Upper lobe of right lung (tissue), 1 donor: ENCODE data around the gene ADTRP. TPM values are rescaled to one million over a fixed set of nuclear protein-coding genes. Genes with fewer than 3 reads are reported as not detected.
A peak's percentile ranks its signal among the peaks of the same experiment; 100 is the strongest.

Experiments
- ATAC-seq: fragments of 200-7000 bp; cut with Tn5 transposase; one replicate; pipeline ENCODE4 v1.9.1; 2020; ENCODE audit warnings: mild to moderate bottlenecking, moderate library complexity
- DNase-seq: peaks from one replicate; pipeline ENCODE4 v3.0.0-alpha.2; 2020
- H3K27ac ChIP-seq: fragments of 200-600 bp; one replicate; pipeline ENCODE4 v1.8.0; 2022
- H3K27me3 ChIP-seq: fragments of 200-600 bp; one replicate; pipeline ENCODE4 v1.8.0; 2022; ENCODE audit warnings: mild to moderate bottlenecking
- H3K36me3 ChIP-seq: fragments of 200-600 bp; one replicate; pipeline ENCODE4 v1.8.0; 2022
- H3K4me1 ChIP-seq: fragments of 200-600 bp; one replicate; pipeline ENCODE4 v1.8.0; 2022
- H3K4me3 ChIP-seq: fragments of 200-600 bp; one replicate; pipeline ENCODE4 v1.8.0; 2022; ENCODE audit warnings: mild to moderate bottlenecking
- H3K9me3 ChIP-seq: fragments of 200-600 bp; one replicate; pipeline ENCODE4 v1.8.0; 2022
- intact Hi-C: fragments of 100-400 bp; cut with DNase I; formaldehyde crosslinking; loops from one replicate; pipeline ENCODE4 v1.11.0; 2022
- total RNA-seq: library from RNA; stranded (reverse); fragmentation: NEBNext Ultra II Directional; extraction: Animal tissue kit (Norgen Biotek cat#: 25700); gene quantifications from one replicate; pipeline ENCODE4 v1.2.1, GENCODE V29; 2021
- TF ChIP-seq, protein P1 (sequence below): fragments of 200-600 bp; IDR thresholded peaks from one replicate; pipeline ENCODE4 v1.8.0; 2022; ENCODE audit warnings: antibody characterized with exemption
- donor health status: DM: no; HTN: yes; CAD: no; lungs with severe emphysema.

Gene ADTRP
- total RNA-seq, 1 donor from 2014 or later: 21.0 TPM

DNA sequence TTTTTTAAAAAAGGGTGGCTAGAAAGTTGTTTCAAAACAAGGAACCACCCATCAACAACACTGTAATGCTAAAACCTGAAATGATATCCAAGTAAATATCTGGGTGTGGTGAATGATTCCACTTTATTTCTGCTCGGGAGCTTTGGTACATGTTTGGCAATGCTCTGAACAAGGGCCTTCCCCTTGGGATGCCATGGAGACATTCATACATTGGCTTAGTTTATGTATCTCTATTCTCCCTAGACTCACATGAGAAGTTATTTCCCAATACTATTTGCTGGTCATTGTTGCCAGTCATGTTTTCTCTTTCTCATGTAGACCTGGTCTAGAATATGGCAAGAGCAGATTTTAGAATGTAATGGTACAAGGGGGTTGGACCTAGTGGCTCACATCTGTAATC, 22.9 kb downstream of the ADTRP start:
- peak; percentile 42 for ATAC-seq

DNA sequence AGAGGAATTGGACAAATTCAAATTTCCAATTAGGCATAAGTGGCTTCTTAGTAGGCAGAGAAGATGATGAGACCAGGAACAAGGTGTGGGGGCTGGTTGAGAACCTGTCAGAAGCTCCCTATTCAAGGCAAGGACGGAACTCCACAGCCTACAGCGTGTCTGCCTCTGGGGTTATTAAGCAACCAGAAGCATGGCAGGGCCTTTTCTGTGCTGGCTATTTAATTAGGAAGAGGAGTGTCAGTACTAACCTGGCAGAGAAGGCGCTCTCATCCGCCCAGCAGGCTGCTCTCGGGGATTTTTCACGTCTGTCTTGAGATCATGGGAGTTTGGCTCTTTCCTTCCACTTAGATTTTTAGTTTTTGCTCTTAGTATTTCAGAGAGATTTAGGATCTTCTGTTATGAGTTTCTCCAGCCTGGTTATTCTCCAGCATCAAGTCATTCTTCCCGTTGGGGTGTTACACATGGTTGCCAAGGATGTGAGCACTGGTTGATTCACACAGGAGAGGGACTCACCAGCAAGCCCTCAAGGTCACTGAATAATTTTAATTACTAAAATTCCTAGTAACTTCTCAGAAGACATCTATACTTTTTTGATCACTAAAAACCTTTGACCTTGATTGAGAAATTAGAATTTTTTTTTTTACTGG, 23.9 kb downstream of the ADTRP start:
- H3K4me1 ChIP-seq: no peaks in the 10 kb centered on the region
- H3K36me3 ChIP-seq: no peaks in the 10 kb centered on the region
- DNase-seq (no peak), ATAC-seq (no peak)
- H3K9me3 ChIP-seq: no peaks in the 10 kb centered on the region
- H3K27me3 ChIP-seq: no peaks in the 10 kb centered on the region
- TF ChIP-seq, protein P1, sequence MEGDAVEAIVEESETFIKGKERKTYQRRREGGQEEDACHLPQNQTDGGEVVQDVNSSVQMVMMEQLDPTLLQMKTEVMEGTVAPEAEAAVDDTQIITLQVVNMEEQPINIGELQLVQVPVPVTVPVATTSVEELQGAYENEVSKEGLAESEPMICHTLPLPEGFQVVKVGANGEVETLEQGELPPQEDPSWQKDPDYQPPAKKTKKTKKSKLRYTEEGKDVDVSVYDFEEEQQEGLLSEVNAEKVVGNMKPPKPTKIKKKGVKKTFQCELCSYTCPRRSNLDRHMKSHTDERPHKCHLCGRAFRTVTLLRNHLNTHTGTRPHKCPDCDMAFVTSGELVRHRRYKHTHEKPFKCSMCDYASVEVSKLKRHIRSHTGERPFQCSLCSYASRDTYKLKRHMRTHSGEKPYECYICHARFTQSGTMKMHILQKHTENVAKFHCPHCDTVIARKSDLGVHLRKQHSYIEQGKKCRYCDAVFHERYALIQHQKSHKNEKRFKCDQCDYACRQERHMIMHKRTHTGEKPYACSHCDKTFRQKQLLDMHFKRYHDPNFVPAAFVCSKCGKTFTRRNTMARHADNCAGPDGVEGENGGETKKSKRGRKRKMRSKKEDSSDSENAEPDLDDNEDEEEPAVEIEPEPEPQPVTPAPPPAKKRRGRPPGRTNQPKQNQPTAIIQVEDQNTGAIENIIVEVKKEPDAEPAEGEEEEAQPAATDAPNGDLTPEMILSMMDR: no peak
- H3K27ac ChIP-seq: no peak overlapping the region
- intact Hi-C loops: no loop called here
- no peak overlapping the region for H3K4me3 ChIP-seq

More for the DNA sequence above, 22.9 kb downstream of the ADTRP start:
- TF ChIP-seq, protein P1: no peak
- no peak for DNase-seq
- intact Hi-C loops: no loop called here
- H3K4me3 ChIP-seq: no peak overlapping the region
- no peak overlapping the region for H3K27ac ChIP-seq
- H3K36me3 ChIP-seq: no peaks in the 10 kb centered on the region
- no peaks in the 10 kb centered on the region for H3K27me3 ChIP-seq
- H3K4me1 ChIP-seq: no peaks in the 10 kb centered on the region
- no peaks in the 10 kb centered on the region for H3K9me3 ChIP-seq

DNA sequence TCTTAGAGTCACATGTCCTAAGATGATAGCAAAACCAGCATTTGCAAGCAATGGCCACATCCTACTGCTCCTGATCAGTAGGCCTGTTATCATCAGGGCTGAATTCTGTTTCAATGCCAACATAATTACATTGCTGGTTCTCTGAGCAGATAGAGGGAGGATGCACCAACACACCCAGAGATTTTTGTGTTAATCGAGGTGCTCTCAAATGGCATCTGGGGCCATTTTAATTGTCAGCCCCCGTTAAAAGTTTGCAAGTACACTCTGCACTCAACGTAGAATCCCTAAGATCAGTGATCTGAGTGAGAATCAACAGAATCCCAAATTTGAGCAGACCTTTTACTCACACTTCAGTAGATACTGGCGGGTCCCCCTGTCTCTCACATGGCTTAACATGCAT, 24.8 kb downstream of the ADTRP start:
- Histone ChIP-seq H3K4me1 (no peaks in the 10 kb centered on the region), H3K36me3 (no peaks in the 10 kb centered on the region), H3K4me3 (no peak overlapping the region), H3K9me3 (no peaks in the 10 kb centered on the region), H3K27me3 (no peaks in the 10 kb centered on the region), H3K27ac (no peak overlapping the region)
- DNase-seq (no peak), ATAC-seq (no peak)
- intact Hi-C loops: no loop called here
- TF ChIP-seq, protein P1: no peak

DNA sequence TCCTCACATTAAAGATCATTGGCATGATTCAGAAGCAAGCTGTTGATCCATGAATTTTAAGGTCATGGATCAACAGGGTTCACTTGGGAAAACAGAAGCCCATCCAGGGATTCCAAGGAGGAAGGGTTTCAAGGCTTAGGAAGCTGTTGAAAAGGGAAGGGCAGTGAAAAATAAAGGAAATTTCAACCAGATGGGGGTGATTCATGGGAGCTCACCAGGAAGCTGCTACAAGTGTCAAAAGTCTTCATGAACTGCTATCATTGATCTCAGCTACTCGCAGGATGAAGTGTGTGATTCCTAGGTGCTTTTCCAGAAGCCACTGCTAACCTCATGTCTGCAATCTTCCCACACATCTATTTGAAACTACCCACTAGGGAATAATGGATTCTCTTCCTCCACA, 26.2 kb downstream of the ADTRP start:
- ATAC-seq (no peak), DNase-seq (no peak)
- TF ChIP-seq, protein P1: no peak

DNA sequence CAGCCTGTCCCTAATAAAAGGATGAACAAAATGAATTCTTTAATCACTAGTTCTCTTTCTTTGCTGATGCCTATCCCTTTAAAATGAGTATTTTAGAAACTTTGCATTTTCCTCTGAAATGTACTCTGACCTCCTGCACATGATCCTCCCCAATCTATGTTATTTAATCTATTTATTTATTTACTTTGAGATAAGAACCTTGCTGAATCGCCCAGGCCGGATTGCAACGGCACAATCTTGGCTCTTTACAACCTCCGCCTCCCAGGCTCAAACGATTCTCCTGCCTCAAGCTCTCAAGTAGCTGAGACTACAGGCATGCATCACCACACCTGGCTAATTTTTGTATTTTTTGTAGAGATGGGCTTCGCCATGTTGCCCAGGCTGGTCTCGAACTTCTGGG, 27.9 kb downstream of the ADTRP start:
- Histone ChIP-seq H3K36me3 (no peaks in the 10 kb centered on the region), H3K27me3 (no peaks in the 10 kb centered on the region), H3K4me1 (no peaks in the 10 kb centered on the region), H3K9me3 (no peaks in the 10 kb centered on the region), H3K27ac (no peak overlapping the region), H3K4me3 (no peak overlapping the region)
- intact Hi-C loops: no loop called here
- DNase-seq (no peak), ATAC-seq (no peak)
- TF ChIP-seq, protein P1: no peak

More for the DNA sequence above, 26.2 kb downstream of the ADTRP start:
- no peaks in the 10 kb centered on the region for H3K27me3 ChIP-seq
- no peak overlapping the region for H3K4me3 ChIP-seq
- H3K36me3 ChIP-seq: no peaks in the 10 kb centered on the region
- no peak overlapping the region for H3K27ac ChIP-seq
- H3K9me3 ChIP-seq: no peaks in the 10 kb centered on the region
- no peaks in the 10 kb centered on the region for H3K4me1 ChIP-seq
- intact Hi-C loops: no loop called here
